PC-9 (cell line): ENCODE data around the gene DCP2.

Source experiments
- CTCF ChIP-seq: fragments of 200-600 bp; sonication (generic); conservative IDR thresholded peaks from 2 replicates; pipeline ENCODE4 v1.6.1; 2017; ENCODE audit warnings: mixed run types, antibody characterized with exemption, mild to moderate bottlenecking, moderate library complexity
- EZH2 ChIP-seq: fragments of 200-600 bp; sonication (generic); IDR thresholded peaks from 2 replicates; pipeline ENCODE4 v1.8.0; 2017; ENCODE audit warnings: antibody characterized with exemption, low read depth

- no peak for TF ChIP-seq CTCF
- no peak for TF ChIP-seq EZH2
Measured at GRCh38 chr5:113029614-113030013, 53.0 kb downstream of the DCP2 start.
